Measurements from ENCODE around the gene CAMTA1.

Gene CAMTA1

GRCh38 chr1:7352364-7352763, 567.1 kb downstream of the CAMTA1 start:
- H3K27me3 ChIP-seq (ENCODE audit: low read length), result no peaks in the 10 kb centered on the region
- no peaks in the 10 kb centered on the region for H3K79me2 ChIP-seq (ENCODE audit: insufficient read depth, low read length)
- H3K4me2 ChIP-seq (ENCODE audit: low read depth, low read length, poor library complexity, severe bottlenecking), result no peak overlapping the region
- no peak overlapping the region for H3K27ac ChIP-seq (ENCODE audit: low read depth, low read length)
- H4K20me1 ChIP-seq (ENCODE audit: low read depth, low read length), result no peaks in the 10 kb centered on the region
- no peak for TF ChIP-seq EZH2phosphoT487 (conservative IDR thresholded peaks at IDR 0.05; ENCODE audit: low read length)
- TF ChIP-seq, protein P1, sequence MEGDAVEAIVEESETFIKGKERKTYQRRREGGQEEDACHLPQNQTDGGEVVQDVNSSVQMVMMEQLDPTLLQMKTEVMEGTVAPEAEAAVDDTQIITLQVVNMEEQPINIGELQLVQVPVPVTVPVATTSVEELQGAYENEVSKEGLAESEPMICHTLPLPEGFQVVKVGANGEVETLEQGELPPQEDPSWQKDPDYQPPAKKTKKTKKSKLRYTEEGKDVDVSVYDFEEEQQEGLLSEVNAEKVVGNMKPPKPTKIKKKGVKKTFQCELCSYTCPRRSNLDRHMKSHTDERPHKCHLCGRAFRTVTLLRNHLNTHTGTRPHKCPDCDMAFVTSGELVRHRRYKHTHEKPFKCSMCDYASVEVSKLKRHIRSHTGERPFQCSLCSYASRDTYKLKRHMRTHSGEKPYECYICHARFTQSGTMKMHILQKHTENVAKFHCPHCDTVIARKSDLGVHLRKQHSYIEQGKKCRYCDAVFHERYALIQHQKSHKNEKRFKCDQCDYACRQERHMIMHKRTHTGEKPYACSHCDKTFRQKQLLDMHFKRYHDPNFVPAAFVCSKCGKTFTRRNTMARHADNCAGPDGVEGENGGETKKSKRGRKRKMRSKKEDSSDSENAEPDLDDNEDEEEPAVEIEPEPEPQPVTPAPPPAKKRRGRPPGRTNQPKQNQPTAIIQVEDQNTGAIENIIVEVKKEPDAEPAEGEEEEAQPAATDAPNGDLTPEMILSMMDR (IDR thresholded peaks at IDR 0.05; ENCODE audit: insufficient read depth, low read length, poor library complexity, severe bottlenecking), result no peak
- H3K36me3 ChIP-seq (ENCODE audit: low read length), result no peaks in the 10 kb centered on the region
- H3F3A ChIP-seq (ENCODE audit: insufficient read depth), result no peaks in the 10 kb centered on the region
- no peaks in the 10 kb centered on the region for H3K9me3 ChIP-seq (ENCODE audit: insufficient read depth, low read length)
- no peak overlapping the region for H2AFZ ChIP-seq (ENCODE audit: low read depth, low read length, severe bottlenecking)
- no peak overlapping the region for H3K4me3 ChIP-seq (ENCODE audit: insufficient read depth, low read length, poor library complexity, severe bottlenecking)
- no peaks in the 10 kb centered on the region for H3K9me2 ChIP-seq (replicated peaks; ENCODE audit: insufficient read depth, low read length)
- no peak overlapping the region for H3K9ac ChIP-seq (ENCODE audit: low read length)

DNA sequence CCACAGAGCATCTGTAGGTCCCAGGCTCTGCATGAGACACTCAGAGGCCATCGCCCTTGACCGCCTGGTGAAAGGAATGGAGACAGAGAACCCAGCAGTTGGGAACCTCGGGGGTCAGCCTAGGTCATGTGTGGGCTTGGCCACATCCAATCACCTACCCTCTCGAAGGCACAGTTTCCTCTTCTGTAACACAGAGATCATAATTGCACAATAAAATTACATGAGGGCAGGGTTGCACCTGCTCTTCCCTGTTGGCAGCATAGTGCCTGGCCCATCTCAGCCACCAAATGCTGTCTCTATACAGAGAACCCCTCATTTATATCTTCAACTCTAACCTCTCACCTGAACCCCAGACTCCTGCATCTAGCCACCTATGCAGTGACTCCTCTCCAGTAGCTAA, 567.7 kb downstream of the CAMTA1 start:
- Histone ChIP-seq H3K36me3 (ENCODE audit: low read length) (no peaks in the 10 kb centered on the region), H3K9me2 (replicated peaks; ENCODE audit: insufficient read depth, low read length) (no peaks in the 10 kb centered on the region), H3K79me2 (ENCODE audit: insufficient read depth, low read length) (no peaks in the 10 kb centered on the region), H3K4me2 (ENCODE audit: low read depth, low read length, poor library complexity, severe bottlenecking) (no peak overlapping the region), H3K27ac (ENCODE audit: low read depth, low read length) (no peak overlapping the region), H4K20me1 (ENCODE audit: low read depth, low read length) (no peaks in the 10 kb centered on the region), H3K27me3 (ENCODE audit: low read length) (no peaks in the 10 kb centered on the region), H3K9ac (ENCODE audit: low read length) (no peak overlapping the region), H3F3A (ENCODE audit: insufficient read depth) (no peaks in the 10 kb centered on the region), H2AFZ (ENCODE audit: low read depth, low read length, severe bottlenecking) (no peak overlapping the region), H3K4me3 (ENCODE audit: insufficient read depth, low read length, poor library complexity, severe bottlenecking) (no peak overlapping the region), H3K9me3 (ENCODE audit: insufficient read depth, low read length) (no peaks in the 10 kb centered on the region)
- TF ChIP-seq, protein P1 (IDR thresholded peaks at IDR 0.05; ENCODE audit: insufficient read depth, low read length, poor library complexity, severe bottlenecking), result no peak
- no peak for TF ChIP-seq EZH2phosphoT487 (conservative IDR thresholded peaks at IDR 0.05; ENCODE audit: low read length)

GRCh38 chr1:7355646-7356045, 570.4 kb downstream of the CAMTA1 start:
- no peaks in the 10 kb centered on the region for H3K9me2 ChIP-seq (replicated peaks; ENCODE audit: insufficient read depth, low read length)
- no peak for TF ChIP-seq EZH2phosphoT487 (conservative IDR thresholded peaks at IDR 0.05; ENCODE audit: low read length)
- TF ChIP-seq, protein P1 (IDR thresholded peaks at IDR 0.05; ENCODE audit: insufficient read depth, low read length, poor library complexity, severe bottlenecking), result no peak
- H3K9ac ChIP-seq (ENCODE audit: low read length), result no peak overlapping the region
- no peaks in the 10 kb centered on the region for H3F3A ChIP-seq (ENCODE audit: insufficient read depth)
- no peaks in the 10 kb centered on the region for H3K36me3 ChIP-seq (ENCODE audit: low read length)
- no peaks in the 10 kb centered on the region for H3K27me3 ChIP-seq (ENCODE audit: low read length)
- no peak overlapping the region for H3K4me3 ChIP-seq (ENCODE audit: insufficient read depth, low read length, poor library complexity, severe bottlenecking)
- H2AFZ ChIP-seq (ENCODE audit: low read depth, low read length, severe bottlenecking), result no peak overlapping the region
- H3K27ac ChIP-seq (ENCODE audit: low read depth, low read length), result no peak overlapping the region
- H4K20me1 ChIP-seq (ENCODE audit: low read depth, low read length), result no peaks in the 10 kb centered on the region
- H3K4me2 ChIP-seq (ENCODE audit: low read depth, low read length, poor library complexity, severe bottlenecking), result no peak overlapping the region
- no peaks in the 10 kb centered on the region for H3K79me2 ChIP-seq (ENCODE audit: insufficient read depth, low read length)
- H3K9me3 ChIP-seq (ENCODE audit: insufficient read depth, low read length), result no peaks in the 10 kb centered on the region

Measured in SU-DHL-6 (cell line).